NCI-H146 treated with DMSO at 0.1 percent for 48 hours (cell line): ENCODE results near the gene GRAMD4.

Source experiments
- DNase-seq: peaks from one replicate; lab custom pipeline; 2025; ENCODE audit not compliant: unreplicated experiment; lab: John Stamatoyannopoulos, UW

GRAMD4 gene

DNA sequence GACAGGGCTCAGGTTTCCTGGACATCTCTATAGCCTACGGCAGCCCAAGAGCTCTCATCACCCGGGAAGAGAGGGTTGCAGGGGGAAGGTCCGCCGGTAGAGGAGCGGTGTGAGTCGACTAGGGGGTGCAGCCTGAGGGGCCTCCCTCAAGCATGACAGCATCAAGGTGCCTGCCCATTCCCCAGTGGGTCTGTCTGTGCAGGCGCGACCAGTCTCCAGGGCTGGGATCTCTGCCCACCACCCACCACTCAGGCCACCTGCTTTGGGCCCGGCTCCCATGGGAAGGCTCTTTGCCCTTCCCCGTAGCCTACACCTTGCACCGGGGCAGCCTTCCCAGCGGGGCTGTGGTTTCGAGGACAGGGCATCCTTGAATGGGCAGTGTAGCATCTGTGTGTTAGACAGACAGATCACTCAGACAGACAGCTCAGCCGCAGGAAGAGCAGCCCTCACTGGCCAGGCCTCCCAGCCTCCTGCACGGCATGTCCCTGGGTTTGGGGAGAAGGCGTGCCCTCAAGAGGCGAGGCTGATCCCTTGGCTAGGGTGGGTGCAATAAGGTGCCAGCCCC is 88.7 kb downstream of the GRAMD4 start:
- no peak for DNase-seq

- no peak for DNase-seq
These were observed 90.6 kb downstream of the GRAMD4 start for GRCh38 chr22:46710806-46711205.

DNA sequence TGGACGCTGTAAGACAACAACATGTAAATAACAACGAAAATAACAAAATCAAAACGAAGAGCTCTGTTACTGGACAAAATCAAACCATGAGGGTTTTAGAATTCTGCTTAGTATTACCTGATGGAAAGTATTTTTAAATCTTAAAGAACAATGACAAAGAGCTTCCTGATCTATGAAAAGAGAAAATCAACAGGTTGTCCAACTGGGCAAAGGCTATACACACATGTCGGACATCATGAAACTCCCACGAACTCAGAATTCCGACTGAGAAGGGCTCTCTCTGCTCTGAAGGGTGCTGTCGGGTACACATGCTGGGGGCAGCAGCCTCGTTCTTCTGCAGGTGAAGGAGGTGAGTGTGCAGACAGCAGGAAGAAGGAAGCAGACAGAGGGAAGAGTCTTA is 92.1 kb downstream of the GRAMD4 start:
- no peak for DNase-seq

DNA sequence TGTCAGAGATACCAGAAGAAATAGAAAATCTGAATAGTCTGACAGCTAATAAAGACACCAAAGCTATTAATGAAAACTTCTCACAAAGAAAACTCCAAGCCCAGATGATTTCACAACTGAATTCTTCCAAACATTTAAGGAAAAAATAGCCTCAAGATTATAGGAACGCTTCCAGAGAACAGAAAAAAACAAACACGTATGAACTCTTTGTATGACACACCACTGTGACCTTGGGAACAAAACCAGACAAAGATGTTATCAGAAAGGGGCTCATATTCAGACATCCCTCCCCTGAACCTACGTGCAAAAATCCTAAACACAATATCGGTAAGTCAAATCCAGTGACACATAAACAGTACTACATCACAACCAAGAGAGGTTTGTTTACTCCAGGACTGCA is 94.4 kb downstream of the GRAMD4 start:
- no peak for DNase-seq

DNA sequence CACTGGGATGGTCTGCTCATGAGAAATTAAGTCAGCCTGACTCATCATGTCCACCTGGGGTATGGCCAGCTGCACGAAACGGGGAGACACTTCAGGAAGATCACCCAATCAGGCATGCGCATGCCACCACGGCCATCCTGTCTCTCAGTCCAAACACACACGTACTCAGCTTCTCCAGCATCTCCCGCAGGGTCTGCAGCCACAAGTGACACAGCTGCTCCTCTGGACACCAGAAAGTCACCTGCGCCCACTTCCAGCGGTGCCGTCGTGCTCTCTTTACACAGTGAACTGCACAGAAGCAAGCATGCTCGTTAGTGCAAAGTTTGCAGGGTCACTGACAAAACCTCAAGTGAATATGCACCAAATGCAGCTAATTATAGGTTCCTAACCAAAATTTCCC is 99.7 kb downstream of the GRAMD4 start:
- DNase-seq: no peak

DNA sequence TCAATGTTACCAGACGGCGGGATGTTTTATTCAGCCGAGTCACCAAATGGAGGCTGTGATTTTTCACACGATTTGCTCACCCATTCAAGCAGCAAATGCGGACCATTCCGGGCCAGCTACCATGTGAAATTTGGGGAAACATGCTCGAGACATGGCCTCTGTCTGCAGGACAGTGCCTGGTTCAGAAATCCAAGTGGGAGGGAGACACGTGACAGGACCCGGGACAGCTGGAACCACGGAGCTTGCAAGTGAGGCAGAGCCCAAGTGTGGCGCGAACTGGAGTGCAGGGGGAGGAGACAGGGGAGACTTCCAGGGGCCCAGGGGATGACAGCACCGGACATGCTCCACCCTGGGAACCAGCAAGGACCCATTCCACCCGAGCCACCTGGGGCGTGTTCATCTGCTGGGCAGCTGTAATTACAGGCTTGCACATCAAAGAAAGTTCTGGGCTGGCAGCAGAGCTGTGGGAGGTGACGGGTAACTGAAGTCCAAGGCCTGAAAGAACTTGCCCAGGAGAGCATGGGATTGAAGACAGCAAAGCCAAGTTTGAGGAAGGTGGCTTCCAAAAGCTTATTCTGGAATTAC is 101.4 kb downstream of the GRAMD4 start:
- no peak for DNase-seq

DNA sequence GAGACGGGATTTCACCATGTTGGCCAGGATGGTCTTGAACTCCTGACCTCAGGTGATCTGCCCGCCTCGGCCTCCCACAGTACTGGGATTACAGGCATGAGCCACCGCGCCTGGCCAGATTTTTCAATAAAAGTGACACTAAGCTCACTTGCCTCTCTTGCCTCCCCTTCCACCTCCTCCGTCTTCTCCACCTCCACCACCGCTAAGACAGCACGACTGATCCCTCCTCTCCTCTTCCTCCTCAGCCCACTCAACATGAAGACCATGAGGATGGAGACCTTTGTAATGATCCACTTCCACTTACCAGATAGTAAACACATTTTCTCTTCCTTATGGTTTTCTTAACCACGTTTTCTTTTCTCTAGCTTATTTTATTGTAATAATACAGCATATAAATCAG is 103.7 kb downstream of the GRAMD4 start:
- no peak for DNase-seq

- DNase-seq: no peak
These were observed 104.9 kb downstream of the GRAMD4 start for GRCh38 chr22:46725096-46725495.

GRCh38 chr22:46726066-46726985 is 106.1 kb downstream of the GRAMD4 start:
- no peak for DNase-seq

GRCh38 chr22:46726986-46727317 is 106.8 kb downstream of the GRAMD4 start:
- DNase-seq: no peak

- no peak for DNase-seq
These were observed 107.7 kb downstream of the GRAMD4 start for GRCh38 chr22:46727813-46728364.

DNA sequence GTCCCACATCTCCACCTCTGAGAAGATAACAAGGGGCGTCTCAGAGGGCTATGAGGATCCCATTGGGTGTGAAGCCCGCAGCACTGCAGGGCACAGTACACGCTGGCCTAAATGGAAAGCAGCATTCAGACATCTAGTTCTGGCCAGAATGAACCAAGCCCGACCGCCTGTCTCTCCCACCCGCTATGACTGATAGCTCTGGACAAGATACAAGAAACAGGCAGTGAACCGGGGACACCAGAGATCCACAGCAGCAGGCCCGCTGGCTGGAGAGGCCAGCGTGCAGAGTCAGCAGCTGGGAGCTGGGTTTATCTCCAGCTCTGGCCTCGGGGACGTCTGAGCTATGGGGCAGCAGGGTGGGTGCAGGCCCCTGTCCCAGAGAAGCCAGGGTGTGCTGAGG is 108.3 kb downstream of the GRAMD4 start:
- no peak for DNase-seq
